Loucy (cell line): ENCODE measurements around the gene TM6SF1.

Experiments
- H2AFZ ChIP-seq: fragments of 200-600 bp; sonication (generic); 2 replicates; pipeline ENCODE4 v1.6.0; 2016; ENCODE audit warnings: antibody characterized with exemption, mild to moderate bottlenecking, low read length, moderate library complexity
- H3F3A ChIP-seq: fragments of 200-600 bp; 2 replicates; pipeline ENCODE4 v1.6.0; 2016; ENCODE audit warnings: antibody characterized with exemption, low read depth, mild to moderate bottlenecking
- H3K27me3 ChIP-seq: fragments of 200-600 bp; sonication (generic); 2 replicates; pipeline ENCODE4 v1.6.1; 2014; ENCODE audit warnings: low read length, mild to moderate bottlenecking; ENCODE audit not compliant: insufficient read depth, poor library complexity, severe bottlenecking
- H3K36me3 ChIP-seq: fragments of 200-600 bp; sonication (generic); 2 replicates; pipeline ENCODE4 v1.6.1; 2016; ENCODE audit warnings: low read length; ENCODE audit not compliant: insufficient read depth
- H3K4me1 ChIP-seq: fragments of 200-600 bp; sonication (generic); 2 replicates; pipeline ENCODE4 v1.5.1; 2014; ENCODE audit warnings: low read length, mild to moderate bottlenecking; ENCODE audit not compliant: insufficient read depth, poor library complexity, severe bottlenecking
- H3K4me2 ChIP-seq: fragments of 200-600 bp; sonication (generic); 2 replicates; pipeline ENCODE4 v1.6.0; 2014; ENCODE audit warnings: antibody characterized with exemption, low read length, low read depth, mild to moderate bottlenecking; ENCODE audit not compliant: poor library complexity, severe bottlenecking
- H3K4me3 ChIP-seq: fragments of 200-600 bp; sonication (generic); 2 replicates; pipeline ENCODE4 v1.5.1; 2014; ENCODE audit warnings: low read length, mild to moderate bottlenecking, mixed read lengths; ENCODE audit not compliant: poor library complexity, severe bottlenecking
- H3K79me2 ChIP-seq: fragments of 200-600 bp; sonication (generic); 2 replicates; pipeline ENCODE4 v1.6.1; 2014; ENCODE audit warnings: low read length; ENCODE audit not compliant: insufficient read depth
- H3K9ac ChIP-seq: fragments of 200-600 bp; sonication (generic); 2 replicates; pipeline ENCODE4 v1.6.0; 2014; ENCODE audit warnings: mild to moderate bottlenecking, low read depth, low read length, moderate library complexity; ENCODE audit not compliant: poor library complexity, severe bottlenecking
- H3K9me2 ChIP-seq: fragments of 200-600 bp; sonication (generic); replicated peaks from 2 replicates; pipeline ENCODE4 v1.6.1; 2016; ENCODE audit warnings: low read depth, low read length, mixed read lengths
- H3K9me3 ChIP-seq: fragments of 200-600 bp; sonication (generic); 2 replicates; pipeline ENCODE4 v1.6.1; 2014; ENCODE audit warnings: mild to moderate bottlenecking, antibody characterized with exemption, low read length, low read depth; ENCODE audit not compliant: insufficient read depth
- H4K20me1 ChIP-seq: fragments of 200-600 bp; sonication (generic); 2 replicates; pipeline ENCODE4 v1.6.0; 2014; ENCODE audit warnings: antibody characterized with exemption, low read length, mild to moderate bottlenecking; ENCODE audit not compliant: insufficient read depth, poor library complexity, severe bottlenecking
- EZH2phosphoT487 ChIP-seq: fragments of 200-600 bp; IDR thresholded peaks from 2 replicates; pipeline ENCODE4 v1.6.1; 2018; ENCODE audit warnings: antibody characterized with exemption, mild to moderate bottlenecking, moderate library complexity, borderline replicate concordance
- TF ChIP-seq, protein P1 (sequence below): fragments of 200-600 bp; sonication (generic); conservative IDR thresholded peaks from 2 replicates; pipeline ENCODE4 v1.5.1; 2014; ENCODE audit warnings: mild to moderate bottlenecking, antibody characterized with exemption, low read length

TM6SF1 gene

DNA sequence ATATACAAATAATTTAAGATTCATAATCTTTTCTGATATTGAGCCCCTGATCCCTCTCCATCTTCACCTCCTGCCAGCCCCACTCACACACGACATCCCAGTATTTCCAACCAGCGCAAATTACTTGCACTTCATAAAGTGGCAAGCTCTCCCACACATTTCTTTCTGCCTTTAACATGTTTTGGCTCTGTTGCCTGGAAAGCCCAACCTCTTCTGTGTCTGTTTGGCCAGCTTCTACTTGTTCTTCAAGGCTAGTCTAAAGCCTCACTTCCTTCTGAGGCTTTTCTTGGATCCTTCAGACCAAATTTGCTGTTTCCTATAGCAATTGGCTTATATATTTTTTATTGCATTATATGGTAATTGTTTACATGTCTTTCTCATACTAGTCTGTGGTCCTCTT lies 5.1 kb upstream of the TM6SF1 start:
- Histone ChIP-seq H3K27me3 (peaks cover 7% of the 10 kb centered on the region), H3K79me2 (no peaks in the 10 kb centered on the region), H3K36me3 (no peaks in the 10 kb centered on the region), H3K4me1 (no peaks in the 10 kb centered on the region), H3K9ac (no peak overlapping the region), H3K9me3 (no peaks in the 10 kb centered on the region), H3K4me2 (no peak overlapping the region), H2AFZ (no peak overlapping the region), H3K4me3 (no peak overlapping the region), H3F3A (no peaks in the 10 kb centered on the region), H4K20me1 (no peaks in the 10 kb centered on the region), H3K9me2 (no peaks in the 10 kb centered on the region)
- no peak for TF ChIP-seq EZH2phosphoT487
- TF ChIP-seq, protein P1, sequence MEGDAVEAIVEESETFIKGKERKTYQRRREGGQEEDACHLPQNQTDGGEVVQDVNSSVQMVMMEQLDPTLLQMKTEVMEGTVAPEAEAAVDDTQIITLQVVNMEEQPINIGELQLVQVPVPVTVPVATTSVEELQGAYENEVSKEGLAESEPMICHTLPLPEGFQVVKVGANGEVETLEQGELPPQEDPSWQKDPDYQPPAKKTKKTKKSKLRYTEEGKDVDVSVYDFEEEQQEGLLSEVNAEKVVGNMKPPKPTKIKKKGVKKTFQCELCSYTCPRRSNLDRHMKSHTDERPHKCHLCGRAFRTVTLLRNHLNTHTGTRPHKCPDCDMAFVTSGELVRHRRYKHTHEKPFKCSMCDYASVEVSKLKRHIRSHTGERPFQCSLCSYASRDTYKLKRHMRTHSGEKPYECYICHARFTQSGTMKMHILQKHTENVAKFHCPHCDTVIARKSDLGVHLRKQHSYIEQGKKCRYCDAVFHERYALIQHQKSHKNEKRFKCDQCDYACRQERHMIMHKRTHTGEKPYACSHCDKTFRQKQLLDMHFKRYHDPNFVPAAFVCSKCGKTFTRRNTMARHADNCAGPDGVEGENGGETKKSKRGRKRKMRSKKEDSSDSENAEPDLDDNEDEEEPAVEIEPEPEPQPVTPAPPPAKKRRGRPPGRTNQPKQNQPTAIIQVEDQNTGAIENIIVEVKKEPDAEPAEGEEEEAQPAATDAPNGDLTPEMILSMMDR: no peak

DNA sequence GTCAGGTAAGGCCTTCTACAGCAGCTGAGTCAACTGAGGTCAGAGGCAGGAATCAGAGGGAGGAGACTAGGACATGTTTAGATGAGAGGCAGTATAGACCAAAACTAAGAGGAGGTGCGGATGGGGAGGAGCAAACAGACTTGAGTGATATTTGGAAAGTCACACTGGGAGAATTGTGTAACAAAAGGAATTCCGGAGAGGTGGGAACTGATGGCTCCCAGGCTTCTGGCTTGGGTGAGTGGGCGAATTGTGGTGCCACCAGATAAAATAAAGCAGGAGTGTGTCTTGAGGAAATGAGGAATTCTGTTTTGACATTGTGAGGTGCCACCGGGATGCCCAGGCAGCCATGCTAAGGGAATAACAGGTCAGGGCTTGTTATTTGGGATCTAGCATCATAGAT lies 3.3 kb upstream of the TM6SF1 start:
- no peaks in the 10 kb centered on the region for H3F3A ChIP-seq
- TF ChIP-seq, protein P1: no peak
- TF ChIP-seq EZH2phosphoT487: no peak
- no peak overlapping the region for H3K4me2 ChIP-seq
- H2AFZ ChIP-seq: no peak overlapping the region
- no peaks in the 10 kb centered on the region for H3K9me3 ChIP-seq
- H3K36me3 ChIP-seq: no peaks in the 10 kb centered on the region
- no peaks in the 10 kb centered on the region for H3K9me2 ChIP-seq
- peaks cover 15% of the 10 kb centered on the region for H3K4me1 ChIP-seq
- H3K9ac ChIP-seq: no peak overlapping the region
- no peak overlapping the region for H3K4me3 ChIP-seq
- no peaks in the 10 kb centered on the region for H3K27me3 ChIP-seq
- no peaks in the 10 kb centered on the region for H3K79me2 ChIP-seq
- H4K20me1 ChIP-seq: no peaks in the 10 kb centered on the region

DNA sequence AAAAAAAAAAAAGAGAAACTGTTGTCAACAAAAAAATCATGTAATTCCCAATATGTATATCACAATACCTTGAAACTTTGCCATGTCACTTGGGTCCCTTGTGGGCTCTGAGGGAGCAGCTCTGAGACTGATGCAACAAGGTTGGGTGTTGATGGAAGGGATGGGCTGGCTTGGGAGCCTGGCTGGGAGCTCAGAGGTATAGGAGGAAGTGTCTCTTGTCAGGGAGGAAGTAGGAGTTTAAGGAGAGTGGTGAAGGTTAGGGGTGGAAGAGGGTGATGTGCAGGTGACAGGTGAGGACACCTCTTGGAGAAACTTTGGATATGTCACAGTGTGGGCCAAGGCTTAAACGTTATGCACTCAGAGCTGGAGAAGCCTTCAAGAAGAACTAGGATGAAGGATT lies 2.0 kb upstream of the TM6SF1 start:
- Histone ChIP-seq H3K79me2 (no peaks in the 10 kb centered on the region), H4K20me1 (no peaks in the 10 kb centered on the region), H3K9ac (no peak overlapping the region), H3K36me3 (no peaks in the 10 kb centered on the region), H3F3A (no peaks in the 10 kb centered on the region), H3K9me2 (no peaks in the 10 kb centered on the region), H3K9me3 (no peaks in the 10 kb centered on the region), H3K4me1 (peaks cover 23% of the 10 kb centered on the region), H3K4me3 (no peak overlapping the region), H3K27me3 (no peaks in the 10 kb centered on the region), H2AFZ (no peak overlapping the region), H3K4me2 (no peak overlapping the region)
- TF ChIP-seq, protein P1: no peak
- no peak for TF ChIP-seq EZH2phosphoT487
